Stomach (tissue), 9 donors: Measurements from ENCODE around the gene CELF2. TPM values are rescaled to one million over a fixed set of nuclear protein-coding genes. Genes with fewer than 3 reads are reported as not detected.

Source experiments
- DNase-seq, 2 donors: peaks; one replicate each; pipeline versions ENCODE4 v3.0.0 to v3.0.0-alpha.2; 2013 to 2019
- H3K27ac ChIP-seq, 5 donors: fragments of 200-600 bp in 4 of 5; sonication (generic) in 4 of 5; one replicate each; pipeline ENCODE4 v1.5.1; 2013 to 2019; ENCODE audit warnings: mild to moderate bottlenecking in 1 of 5, moderate library complexity in 1 of 5
- H3K27me3 ChIP-seq, 3 donors: fragments of 200-600 bp; sonication (generic); one replicate each; pipeline ENCODE4 v1.5.1; 2017 to 2019; ENCODE audit warnings: mixed run types in 1 of 3
- H3K36me3 ChIP-seq, 4 donors: fragments of 200-600 bp; sonication (generic); 1 replicate in 3 of 4; 2 replicates in 1 of 4; pipeline ENCODE4 v1.5.1; 2016 to 2019
- H3K4me1 ChIP-seq, 4 donors: fragments of 200-600 bp; sonication (generic); one replicate each; pipeline ENCODE4 v1.5.1; 2016 to 2019
- H3K4me3 ChIP-seq, 4 donors: fragments of 200-600 bp; sonication (generic) in 3 of 4; one replicate each; pipeline ENCODE4 v1.5.1; 2016 to 2019; ENCODE audit warnings: mild to moderate bottlenecking in 1 of 4
- H3K9me3 ChIP-seq, 4 donors: fragments of 200-600 bp; sonication (generic); one replicate each; pipeline ENCODE4 v1.5.1; 2016 to 2019
- CTCF ChIP-seq, 7 experiments: fragments of 450-650 bp in 4 of 7; fragments of 200-600 bp in 3 of 7; sonication (generic) in 3 of 7; IDR thresholded peaks; one replicate each; pipeline ENCODE4 v1.5.1; 2016 to 2019; ENCODE audit warnings: antibody characterized with exemption in 7 of 7, control low read depth in 2 of 7, mild to moderate bottlenecking in 1 of 7
- EP300 ChIP-seq: sonication (generic); formaldehyde crosslinking; IDR thresholded peaks from one replicate; pipeline ENCODE4 v1.6.1; 2017; ENCODE audit warnings: antibody characterized with exemption
- POLR2A ChIP-seq, 4 donors: fragments of 450-650 bp; IDR thresholded peaks; one replicate each; pipeline ENCODE4 v1.6.1; 2016; ENCODE audit warnings: antibody characterized with exemption in 4 of 4, control low read depth in 2 of 4, mild to moderate bottlenecking in 1 of 4, moderate library complexity in 1 of 4
- POLR2AphosphoS5 ChIP-seq, 3 donors: sonication (generic); formaldehyde crosslinking; IDR thresholded peaks; one replicate each; pipeline ENCODE4 v1.6.1; 2016; ENCODE audit warnings: antibody characterized with exemption in 3 of 3
- WGBS, 5 donors: extraction: QIAGEN DNeasy Blood & Tissue Kit in 3 of 5; methylation state at CpG; one replicate each; pipeline versions ENCODE4 v1.1.5 to v1.1.7; 2013 to 2018; 5-methylcytosine and 5-hydroxymethylcytosine counted together
- intact Hi-C: fragments of 100-400 bp; cut with DNase I; formaldehyde crosslinking; loops from one replicate; pipeline ENCODE4 v1.15.1; 2023; ENCODE audit warnings: low total_unique reads
- polyA plus RNA-seq, 3 donors: library from polyadenylated mRNA; stranded (reverse); fragments of 200-250 nt; gene quantifications; one replicate each; pipeline ENCODE4 v1.2.3, GENCODE V29; 2013
- total RNA-seq, 5 donors: library from RNA; depleted of rRNA; stranded (reverse); fragments of >200 nt; gene quantifications; one replicate each; pipeline versions ENCODE4 v1.1.0 to v1.2.3, GENCODE V29; 2014 to 2016
- donor health status: healthy with polysubstance abuse.
- donor health status: Bipolar disorder and iron deficiency.
- donor health status: healthy.

The CELF2 gene
- total and polyA plus RNA-seq, 8 donors: 3.9 to 65.3 (median 36.1) TPM

- no peak for DNase-seq
- Histone ChIP-seq H3K36me3 (no peaks in the 10 kb centered on the region), H3K4me1 (no peaks in the 10 kb centered on the region), H3K4me3 (no peak overlapping the region), H3K9me3 (peaks cover 0 to 5% (median 2%) of the 10 kb centered on the region in 4 donors), H3K27me3 (no peaks in the 10 kb centered on the region), H3K27ac (no peak overlapping the region)
- TF ChIP-seq EP300 (no peak), CTCF (IDR thresholded peaks at IDR 0.05) (no peak)
- WGBS, 5 donors: 78 to 88% (median 79%) methylated on average over 3 of the region's 3 CpGs
- intact Hi-C loops: no loop called here
These were observed 340.3 kb downstream of the CELF2 start for GRCh38 chr10:11358011-11358410.

- H3K4me1 ChIP-seq: no peaks in the 10 kb centered on the region
- H3K4me3 ChIP-seq: no peak overlapping the region
- H3K27me3 ChIP-seq: no peaks in the 10 kb centered on the region
- no peaks in the 10 kb centered on the region for H3K36me3 ChIP-seq
- WGBS, 5 donors: 72 to 83% (median 80%) methylated on average over 4 of the region's 4 CpGs; no CpG with 5 or more reads in 1 of the 5 donors
- no peak for DNase-seq
- H3K9me3 ChIP-seq: peaks cover 0 to 5% (median 2%) of the 10 kb centered on the region in 4 donors
- H3K27ac ChIP-seq: no peak overlapping the region
- intact Hi-C loops: no loop called here
- TF ChIP-seq POLR2A (IDR thresholded peaks at IDR 0.05) (no peak), EP300 (no peak), POLR2AphosphoS5 (IDR thresholded peaks at IDR 0.05) (no peak), CTCF (IDR thresholded peaks at IDR 0.05) (no peak)
These were observed 341.4 kb downstream of the CELF2 start for GRCh38 chr10:11358923-11359575.

- TF ChIP-seq POLR2A (IDR thresholded peaks at IDR 0.05) (no peak), EP300 (no peak), POLR2AphosphoS5 (IDR thresholded peaks at IDR 0.05) (no peak), CTCF (IDR thresholded peaks at IDR 0.05) (no peak)
- Histone ChIP-seq H3K27me3 (no peaks in the 10 kb centered on the region), H3K4me1 (no peaks in the 10 kb centered on the region), H3K27ac (no peak overlapping the region), H3K9me3 (peaks cover 0 to 5% (median 2%) of the 10 kb centered on the region in 4 donors), H3K36me3 (no peaks in the 10 kb centered on the region), H3K4me3 (no peak overlapping the region)
- intact Hi-C loops: no loop called here
- WGBS, 5 donors: 88 to 94% (median 92%) methylated on average over 3 of the region's 3 CpGs
- DNase-seq: no peak
These were observed 342.2 kb downstream of the CELF2 start for GRCh38 chr10:11359869-11360268.

- intact Hi-C loops: no loop called here
- H3K9me3 ChIP-seq: peaks cover 0 to 5% (median 2%) of the 10 kb centered on the region in 4 donors
- no peak overlapping the region for H3K4me3 ChIP-seq
- 83 to 97% (median 88%) methylated on average over 6 to 7 of the region's 7 CpGs for WGBS, 5 donors
- DNase-seq: no peak
- H3K4me1 ChIP-seq: no peaks in the 10 kb centered on the region
- H3K27ac ChIP-seq: no peak overlapping the region
- TF ChIP-seq EP300 (no peak), POLR2A (IDR thresholded peaks at IDR 0.05) (no peak), POLR2AphosphoS5 (IDR thresholded peaks at IDR 0.05) (no peak), CTCF (IDR thresholded peaks at IDR 0.05) (no peak)
- no peaks in the 10 kb centered on the region for H3K27me3 ChIP-seq
- no peaks in the 10 kb centered on the region for H3K36me3 ChIP-seq
These were observed 345.8 kb downstream of the CELF2 start for GRCh38 chr10:11363497-11363896.
